Progenitor cell of endocrine pancreas (in vitro differentiated cells): ENCODE measurements around the gene SEMA7A. TPM values are rescaled to one million over a fixed set of nuclear protein-coding genes. Genes with fewer than 3 reads are reported as not detected.

Source experiments
- DNase-seq: peaks from one replicate; pipeline ENCODE4 v3.0.0; 2021; ENCODE audit warnings: low spot score; ENCODE audit not compliant: unreplicated experiment
- H3K27ac Mint-ChIP-seq: 2 replicates; pipeline ENCODE4 v1.8.0; 2021; ENCODE audit warnings: mild to moderate bottlenecking, moderate library complexity, mixed read lengths
- H3K27me3 Mint-ChIP-seq: 2 replicates; pipeline ENCODE4 v1.8.0; 2021; ENCODE audit warnings: mixed read lengths
- H3K36me3 Mint-ChIP-seq: 2 replicates; pipeline ENCODE4 v1.8.0; 2022; ENCODE audit warnings: mixed read lengths; ENCODE audit not compliant: insufficient read depth
- H3K4me1 Mint-ChIP-seq: 2 replicates; pipeline ENCODE4 v1.8.0; 2021; ENCODE audit warnings: low read depth, mixed read lengths
- H3K4me3 Mint-ChIP-seq: 2 replicates; pipeline ENCODE4 v1.8.0; 2021; ENCODE audit warnings: low read depth, mild to moderate bottlenecking, moderate library complexity, mixed read lengths
- H3K9me3 Mint-ChIP-seq: 2 replicates; pipeline ENCODE4 v1.8.0; 2021; ENCODE audit warnings: low read depth, mixed read lengths
- CTCF ChIP-seq: fragments of 200-600 bp; sonication (generic); IDR thresholded peaks from one replicate; pipeline ENCODE4 v1.5.0; 2021; ENCODE audit warnings: antibody characterized with exemption, mild to moderate bottlenecking; ENCODE audit not compliant: unreplicated experiment
- total RNA-seq: library from RNA; stranded (reverse); gene quantifications from 2 replicates; pipeline ENCODE4 v1.2.1, GENCODE V29; 2021

Gene SEMA7A
- total RNA-seq, 1 donor from 2014 or later, result 1.9 TPM

GRCh38 chr15:74375303-74375693 lies 58.5 kb downstream of the SEMA7A start:
- H3K27ac Mint-ChIP-seq, result peak overlapping the region; percentile 49

GRCh38 chr15:74374648-74375302 lies 59.0 kb downstream of the SEMA7A start:
- Mint-ChIP-seq H3K4me3 (peak overlapping the region; percentile 75), H3K27me3 (peaks cover 7% of the 10 kb centered on the region)
- DNase-seq, result no peak

More at GRCh38 chr15:74375303-74375693, 58.5 kb downstream of the SEMA7A start:
- H3K27me3 Mint-ChIP-seq, result peaks cover 4% of the 10 kb centered on the region
- H3K36me3 Mint-ChIP-seq, result no peaks in the 10 kb centered on the region
- peaks cover 8% of the 10 kb centered on the region for H3K4me1 Mint-ChIP-seq
- TF ChIP-seq CTCF, result peak; percentile 81
- H3K4me3 Mint-ChIP-seq, result peak overlapping the region; percentile 60
- DNase-seq, result peak; percentile 64
- H3K9me3 Mint-ChIP-seq, result no peaks in the 10 kb centered on the region

GRCh38 chr15:74373731-74374647 lies 59.8 kb downstream of the SEMA7A start:
- peaks cover 9% of the 10 kb centered on the region for H3K27me3 Mint-ChIP-seq
- peak overlapping the region; percentile 45 for H3K27ac Mint-ChIP-seq
- peaks cover 12% of the 10 kb centered on the region for H3K4me1 Mint-ChIP-seq

More at GRCh38 chr15:74374648-74375302, 59.0 kb downstream of the SEMA7A start:
- peak overlapping the region; percentile 49 for H3K27ac Mint-ChIP-seq
- H3K4me1 Mint-ChIP-seq, result peaks cover 8% of the 10 kb centered on the region
- H3K36me3 Mint-ChIP-seq, result no peaks in the 10 kb centered on the region
- TF ChIP-seq CTCF, result peak; percentile 33
- H3K9me3 Mint-ChIP-seq, result no peaks in the 10 kb centered on the region

GRCh38 chr15:74373056-74373650 lies 60.6 kb downstream of the SEMA7A start:
- H3K27ac Mint-ChIP-seq, result peak overlapping the region; percentile 29
- peaks cover 9% of the 10 kb centered on the region for H3K27me3 Mint-ChIP-seq
- peaks cover 14% of the 10 kb centered on the region for H3K4me1 Mint-ChIP-seq
- H3K36me3 Mint-ChIP-seq, result no peaks in the 10 kb centered on the region
- no peaks in the 10 kb centered on the region for H3K9me3 Mint-ChIP-seq
- TF ChIP-seq CTCF, result no peak
- DNase-seq, result no peak
- peak overlapping the region; percentile 75 for H3K4me3 Mint-ChIP-seq

More at GRCh38 chr15:74373731-74374647, 59.8 kb downstream of the SEMA7A start:
- no peaks in the 10 kb centered on the region for H3K36me3 Mint-ChIP-seq
- no peaks in the 10 kb centered on the region for H3K9me3 Mint-ChIP-seq
- peak; percentile 85 for TF ChIP-seq CTCF
- peak overlapping the region; percentile 75 for H3K4me3 Mint-ChIP-seq
- peak; percentile 89 for DNase-seq

- no peaks in the 10 kb centered on the region for H3K9me3 Mint-ChIP-seq
- TF ChIP-seq CTCF, result no peak
- H3K4me3 Mint-ChIP-seq, result no peak overlapping the region
- H3K4me1 Mint-ChIP-seq, result peaks cover 9% of the 10 kb centered on the region
- no peaks in the 10 kb centered on the region for H3K36me3 Mint-ChIP-seq
- no peak for DNase-seq
- no peak overlapping the region for H3K27ac Mint-ChIP-seq
- peaks cover 9% of the 10 kb centered on the region for H3K27me3 Mint-ChIP-seq
Measured at GRCh38 chr15:74370471-74370870, 63.3 kb downstream of the SEMA7A start.
